ENCODE data around the gene CHCHD3.

DNA sequence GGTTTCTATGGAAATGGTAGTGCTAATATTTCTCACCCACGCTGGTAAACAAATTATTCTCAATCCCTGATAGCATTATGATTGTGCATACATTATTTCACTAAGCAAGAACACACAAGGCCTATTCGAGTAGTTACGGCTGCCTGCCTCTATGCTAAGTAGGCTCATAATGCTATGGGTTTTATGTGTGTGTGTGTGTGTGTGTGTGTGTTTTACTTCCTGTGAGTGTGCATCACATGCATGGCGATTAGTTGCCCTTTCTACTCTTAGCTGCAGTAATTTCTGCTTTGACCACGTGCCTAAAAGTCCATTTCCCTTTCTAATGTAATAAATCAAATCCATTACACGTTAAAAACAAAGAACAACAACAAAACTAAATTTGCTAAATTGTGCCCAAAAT lies 117.0 kb downstream of the CHCHD3 start:
- TF ChIP-seq CTCF (conservative IDR thresholded peaks at IDR 0.05; ENCODE audit: low read length) (no peak), EZH2phosphoT487 (IDR thresholded peaks at IDR 0.05; ENCODE audit: borderline replicate concordance) (no peak)
